DND-41 (cell line): ENCODE data around the gene ZBTB21.

Source experiments
- ATAC-seq: fragments of 200-7000 bp; cut with Tn5 transposase; 3 replicates; pipeline ENCODE4 v1.9.1; 2021; ENCODE audit warnings: low read depth; ENCODE audit not compliant: insufficient read depth
- DNase-seq: peaks from one replicate; pipeline ENCODE4 v3.0.0-alpha.2; 2020
- H2AFZ ChIP-seq: 2 replicates; pipeline ENCODE4 v1.6.0; 2012; ENCODE audit warnings: low read depth, low read length
- H3K27ac ChIP-seq: 2 replicates; pipeline ENCODE4 v1.5.1; 2012; ENCODE audit warnings: low read length, inconsistent platforms
- H3K27me3 ChIP-seq: fragments of 200-600 bp; sonication (generic); 2 replicates; pipeline ENCODE4 v1.6.0; 2012; ENCODE audit warnings: low read length, mild to moderate bottlenecking, inconsistent platforms; ENCODE audit not compliant: insufficient read depth, poor library complexity
- H3K36me3 ChIP-seq: 2 replicates; pipeline ENCODE4 v1.5.1; 2012; ENCODE audit warnings: low read length, inconsistent platforms; ENCODE audit not compliant: insufficient read depth
- H3K4me1 ChIP-seq: 2 replicates; pipeline ENCODE4 v1.5.1; 2012; ENCODE audit warnings: mild to moderate bottlenecking, low read length; ENCODE audit not compliant: insufficient read depth
- H3K4me2 ChIP-seq: 2 replicates; pipeline ENCODE4 v1.6.0; 2012; ENCODE audit warnings: mild to moderate bottlenecking, moderate library complexity, low read length, inconsistent platforms; ENCODE audit not compliant: insufficient read depth
- H3K4me3 ChIP-seq, 2 experiments: fragments of 200-600 bp in 1 of 2; shearing (Covaris generic) in 1 of 2; 2 replicates each; pipeline ENCODE4 v1.5.1; 2012 to 2016; ENCODE audit warnings: inconsistent platforms in 2 of 2, low read length in 2 of 2, mild to moderate bottlenecking in 2 of 2, low read depth in 1 of 2, moderate library complexity in 1 of 2
- H3K79me2 ChIP-seq: 2 replicates; pipeline ENCODE4 v1.6.0; 2012; ENCODE audit warnings: low read length, inconsistent platforms; ENCODE audit not compliant: insufficient read depth
- H3K9ac ChIP-seq: 2 replicates; pipeline ENCODE4 v1.6.0; 2012; ENCODE audit warnings: low read depth, mild to moderate bottlenecking, inconsistent platforms, low read length, moderate library complexity
- H3K9me3 ChIP-seq: 2 replicates; pipeline ENCODE4 v1.5.1; 2012; ENCODE audit warnings: low read length, moderate library complexity, mild to moderate bottlenecking, inconsistent platforms; ENCODE audit not compliant: insufficient read depth, severe bottlenecking
- H4K20me1 ChIP-seq: 2 replicates; pipeline ENCODE4 v1.6.0; 2012; ENCODE audit warnings: low read length; ENCODE audit not compliant: insufficient read depth
- CTCF ChIP-seq: IDR thresholded peaks from 2 replicates; pipeline ENCODE4 v1.5.1; 2012; ENCODE audit warnings: borderline replicate concordance, low read length, moderate library complexity, mild to moderate bottlenecking; ENCODE audit not compliant: poor library complexity, severe bottlenecking; ENCODE audit errors: extremely low read depth
- EZH2 ChIP-seq: IDR thresholded peaks from 3 replicates; pipeline ENCODE4 v1.6.1; 2012; ENCODE audit warnings: borderline replicate concordance, low read depth, mild to moderate bottlenecking, moderate library complexity, low read length, inconsistent platforms; ENCODE audit not compliant: severe bottlenecking

Gene ZBTB21

DNA sequence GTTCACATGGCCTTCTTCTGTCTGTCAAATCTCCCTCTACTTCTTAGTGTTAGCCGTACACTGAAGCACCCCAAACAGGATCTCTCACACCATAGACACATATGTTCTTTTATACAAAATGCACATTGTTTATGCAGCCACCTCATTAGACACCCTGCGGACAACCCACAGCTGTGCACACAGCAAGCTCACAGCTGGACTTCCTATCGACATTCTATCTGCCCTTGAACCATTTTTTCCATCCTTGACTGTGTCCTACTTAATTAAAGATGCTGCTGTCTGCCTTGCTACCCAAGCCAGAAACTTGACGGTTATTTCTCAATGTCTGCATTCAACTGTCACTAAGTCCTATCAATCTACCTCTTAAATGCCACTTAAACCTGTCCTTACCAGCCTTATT is 3.2 kb upstream of the ZBTB21 start:
- Histone ChIP-seq H3K9me3 (peaks cover 3% of the 10 kb centered on the region), H3K4me3 (no peak overlapping the region), H3K9ac (no peak overlapping the region), H4K20me1 (peaks cover 5% of the 10 kb centered on the region; the same call in 1 of the 2 replicates), H2AFZ (no peak overlapping the region), H3K27ac (no peak overlapping the region), H3K4me2 (no peak overlapping the region), H3K36me3 (no peaks in the 10 kb centered on the region; the same call in 1 of the 2 replicates), H3K4me1 (peaks cover 22% of the 10 kb centered on the region), H3K27me3 (no peaks in the 10 kb centered on the region), H3K79me2 (peaks cover 17% of the 10 kb centered on the region)
- no peak for DNase-seq
- ATAC-seq: no peak
- no peak for TF ChIP-seq EZH2
- TF ChIP-seq CTCF: no peak

DNA sequence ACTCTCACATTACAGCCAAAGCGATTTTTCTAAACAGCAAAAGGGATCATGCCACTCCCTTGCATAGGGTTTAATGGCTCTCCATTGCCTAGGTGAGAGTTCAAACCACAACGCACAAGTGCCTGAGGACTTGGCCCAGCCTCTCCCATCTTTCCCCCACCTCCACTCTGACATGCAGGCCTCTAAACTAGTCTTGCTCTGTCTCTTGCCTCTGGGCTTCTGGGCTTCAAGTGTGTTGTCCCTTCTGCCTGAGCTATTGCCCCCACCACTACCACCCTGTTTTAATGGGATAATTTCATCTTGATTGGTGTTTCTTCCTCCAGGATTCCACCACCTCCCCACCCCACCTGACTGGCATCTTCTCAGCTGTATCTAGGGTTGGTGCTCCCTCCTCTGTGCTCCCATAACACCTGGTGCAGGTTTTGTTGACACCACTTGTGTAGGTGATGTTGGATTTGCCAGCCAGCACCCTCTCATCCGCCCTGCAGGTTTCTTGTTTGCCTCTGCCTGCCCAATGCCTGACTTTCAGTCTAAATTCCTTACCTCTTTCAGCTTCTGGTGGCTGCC is 2.7 kb upstream of the ZBTB21 start:
- Histone ChIP-seq H3K4me3 (no peak overlapping the region), H3K4me1 (peaks cover 27% of the 10 kb centered on the region), H3K27ac (no peak overlapping the region), H3K27me3 (no peaks in the 10 kb centered on the region), H3K9me3 (peaks cover 3% of the 10 kb centered on the region), H3K4me2 (no peak overlapping the region), H3K36me3 (peaks cover 4% of the 10 kb centered on the region), H3K9ac (no peak overlapping the region), H4K20me1 (peaks cover 8% of the 10 kb centered on the region; the same call in 1 of the 2 replicates), H3K79me2 (peaks cover 22% of the 10 kb centered on the region), H2AFZ (no peak overlapping the region)
- TF ChIP-seq CTCF: no peak
- TF ChIP-seq EZH2: no peak
- DNase-seq (no peak), ATAC-seq (no peak)

GRCh38 chr21:42012344-42012743 is 2.2 kb upstream of the ZBTB21 start:
- Histone ChIP-seq H3K79me2 (peaks cover 27% of the 10 kb centered on the region), H3K9me3 (peaks cover 3% of the 10 kb centered on the region), H4K20me1 (peaks cover 13% of the 10 kb centered on the region), H3K4me2 (no peak overlapping the region), H3K4me3 (no peak overlapping the region), H3K36me3 (peaks cover 9% of the 10 kb centered on the region), H3K9ac (no peak overlapping the region), H3K4me1 (peaks cover 32% of the 10 kb centered on the region), H3K27ac (no peak overlapping the region), H3K27me3 (no peaks in the 10 kb centered on the region), H2AFZ (no peak overlapping the region)
- ATAC-seq (no peak), DNase-seq (no peak)
- no peak for TF ChIP-seq CTCF
